Breast epithelium (tissue), 3 donors: ENCODE measurements around the gene HPCA.

ENCODE experiments used
- POLR2A ChIP-seq: fragments of 450-650 bp; IDR thresholded peaks from one replicate; pipeline ENCODE4 v1.6.1; 2016; ENCODE audit warnings: antibody characterized with exemption, mild to moderate bottlenecking, moderate library complexity
- TF ChIP-seq, protein P1 (sequence below), 3 donors: fragments of 450-650 bp; IDR thresholded peaks; one replicate each; pipeline ENCODE4 v1.5.1; 2016 to 2017; ENCODE audit warnings: antibody characterized with exemption in 3 of 3, mild to moderate bottlenecking in 3 of 3, moderate library complexity in 3 of 3

DNA sequence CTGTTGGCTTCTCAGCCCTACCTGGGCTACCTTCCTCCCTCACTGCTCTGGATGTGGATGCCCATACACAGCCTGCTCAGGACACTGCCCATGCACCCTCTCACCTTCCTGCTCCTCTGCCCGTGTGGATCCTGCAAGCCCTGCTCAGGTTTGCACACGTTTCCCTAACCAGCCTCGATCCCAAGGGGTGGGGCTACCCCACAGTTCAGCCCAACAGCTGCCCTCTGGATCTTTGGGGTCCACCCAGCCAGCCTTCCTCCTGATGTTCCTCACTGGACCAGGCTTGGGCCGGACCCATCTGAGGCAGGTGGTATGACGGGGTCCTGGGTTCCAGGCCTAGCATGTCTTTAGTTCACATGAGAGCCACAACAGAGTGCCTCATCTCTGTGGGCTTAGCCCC lies 10.2 kb downstream of the HPCA start:
- TF ChIP-seq, protein P1, sequence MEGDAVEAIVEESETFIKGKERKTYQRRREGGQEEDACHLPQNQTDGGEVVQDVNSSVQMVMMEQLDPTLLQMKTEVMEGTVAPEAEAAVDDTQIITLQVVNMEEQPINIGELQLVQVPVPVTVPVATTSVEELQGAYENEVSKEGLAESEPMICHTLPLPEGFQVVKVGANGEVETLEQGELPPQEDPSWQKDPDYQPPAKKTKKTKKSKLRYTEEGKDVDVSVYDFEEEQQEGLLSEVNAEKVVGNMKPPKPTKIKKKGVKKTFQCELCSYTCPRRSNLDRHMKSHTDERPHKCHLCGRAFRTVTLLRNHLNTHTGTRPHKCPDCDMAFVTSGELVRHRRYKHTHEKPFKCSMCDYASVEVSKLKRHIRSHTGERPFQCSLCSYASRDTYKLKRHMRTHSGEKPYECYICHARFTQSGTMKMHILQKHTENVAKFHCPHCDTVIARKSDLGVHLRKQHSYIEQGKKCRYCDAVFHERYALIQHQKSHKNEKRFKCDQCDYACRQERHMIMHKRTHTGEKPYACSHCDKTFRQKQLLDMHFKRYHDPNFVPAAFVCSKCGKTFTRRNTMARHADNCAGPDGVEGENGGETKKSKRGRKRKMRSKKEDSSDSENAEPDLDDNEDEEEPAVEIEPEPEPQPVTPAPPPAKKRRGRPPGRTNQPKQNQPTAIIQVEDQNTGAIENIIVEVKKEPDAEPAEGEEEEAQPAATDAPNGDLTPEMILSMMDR (IDR thresholded peaks at IDR 0.05), result no peak
- TF ChIP-seq POLR2A, result no peak
